ENCODE measurements around the gene COL27A1.

The COL27A1 gene

DNA sequence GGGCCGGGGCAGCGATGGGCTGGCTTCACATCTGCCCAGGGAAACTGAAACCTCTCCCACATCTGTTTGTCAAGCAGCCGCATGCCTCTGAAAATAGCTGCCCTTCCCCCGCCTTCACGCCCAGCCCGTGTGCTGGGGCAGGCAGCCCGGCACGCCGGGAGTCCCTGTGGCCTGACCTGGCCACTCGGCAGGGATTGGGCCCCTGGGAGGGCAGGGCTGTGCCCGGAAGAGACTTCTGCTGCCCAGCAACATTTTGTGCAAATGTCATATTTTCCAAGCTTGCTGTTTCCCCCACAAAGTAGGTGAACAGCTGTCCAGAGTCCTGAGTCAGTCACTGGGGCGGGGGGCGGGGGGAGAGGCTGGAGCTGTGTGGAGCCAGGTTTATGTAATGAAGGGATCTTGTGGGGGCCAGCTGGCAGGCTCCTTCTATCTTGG lies 8.2 kb downstream of the COL27A1 start:
- TF ChIP-seq POLR2A (IDR thresholded peaks at IDR 0.05; ENCODE audit: extremely low read depth, insufficient read length) = no peak
- TF ChIP-seq, protein P1, sequence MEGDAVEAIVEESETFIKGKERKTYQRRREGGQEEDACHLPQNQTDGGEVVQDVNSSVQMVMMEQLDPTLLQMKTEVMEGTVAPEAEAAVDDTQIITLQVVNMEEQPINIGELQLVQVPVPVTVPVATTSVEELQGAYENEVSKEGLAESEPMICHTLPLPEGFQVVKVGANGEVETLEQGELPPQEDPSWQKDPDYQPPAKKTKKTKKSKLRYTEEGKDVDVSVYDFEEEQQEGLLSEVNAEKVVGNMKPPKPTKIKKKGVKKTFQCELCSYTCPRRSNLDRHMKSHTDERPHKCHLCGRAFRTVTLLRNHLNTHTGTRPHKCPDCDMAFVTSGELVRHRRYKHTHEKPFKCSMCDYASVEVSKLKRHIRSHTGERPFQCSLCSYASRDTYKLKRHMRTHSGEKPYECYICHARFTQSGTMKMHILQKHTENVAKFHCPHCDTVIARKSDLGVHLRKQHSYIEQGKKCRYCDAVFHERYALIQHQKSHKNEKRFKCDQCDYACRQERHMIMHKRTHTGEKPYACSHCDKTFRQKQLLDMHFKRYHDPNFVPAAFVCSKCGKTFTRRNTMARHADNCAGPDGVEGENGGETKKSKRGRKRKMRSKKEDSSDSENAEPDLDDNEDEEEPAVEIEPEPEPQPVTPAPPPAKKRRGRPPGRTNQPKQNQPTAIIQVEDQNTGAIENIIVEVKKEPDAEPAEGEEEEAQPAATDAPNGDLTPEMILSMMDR (IDR thresholded peaks at IDR 0.05; ENCODE audit: low read depth, low read length) = no peak
- no peak overlapping the region for H3K4me3 ChIP-seq (ENCODE audit: low read depth, low read length)
- no peak for DNase-seq (ENCODE audit: low read depth)

DNA sequence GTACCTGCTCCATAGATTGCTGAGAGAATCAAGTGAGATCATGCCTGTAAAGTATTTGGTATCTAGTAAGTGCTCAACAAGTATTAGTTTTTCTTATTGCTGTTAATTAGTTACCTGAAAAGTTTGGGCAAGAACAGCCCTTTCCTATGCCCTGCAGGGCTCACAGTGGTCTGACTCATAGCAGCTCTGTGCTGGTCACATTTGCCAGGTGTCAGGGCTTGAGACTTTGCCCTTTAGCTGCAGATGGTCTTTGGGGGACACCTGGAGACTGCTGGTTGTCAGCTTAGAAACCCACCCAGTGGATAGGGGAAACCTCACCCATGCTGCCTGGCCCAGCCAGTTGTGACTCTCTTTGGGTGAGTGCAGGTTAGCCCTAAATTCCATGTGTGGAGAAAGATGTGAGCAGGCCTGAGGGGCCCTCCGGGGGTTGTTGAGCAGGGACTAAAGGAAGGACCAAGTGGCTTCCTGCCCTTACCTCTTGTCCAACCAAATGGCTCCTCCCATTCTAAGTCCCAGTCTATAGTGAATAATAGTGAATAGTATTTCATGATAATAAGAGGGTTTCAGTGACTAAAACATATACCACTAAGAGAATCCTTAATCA lies 9.0 kb downstream of the COL27A1 start:
- TF ChIP-seq MYC (IDR thresholded peaks at IDR 0.05; ENCODE audit: low read depth, low read length) = no peak
- TF ChIP-seq, protein P1 (IDR thresholded peaks at IDR 0.05; ENCODE audit: low read depth, low read length) = no peak
- H3K4me3 ChIP-seq (ENCODE audit: low read depth, low read length) = no peak overlapping the region
- no peak for DNase-seq (ENCODE audit: low read depth)

DNA sequence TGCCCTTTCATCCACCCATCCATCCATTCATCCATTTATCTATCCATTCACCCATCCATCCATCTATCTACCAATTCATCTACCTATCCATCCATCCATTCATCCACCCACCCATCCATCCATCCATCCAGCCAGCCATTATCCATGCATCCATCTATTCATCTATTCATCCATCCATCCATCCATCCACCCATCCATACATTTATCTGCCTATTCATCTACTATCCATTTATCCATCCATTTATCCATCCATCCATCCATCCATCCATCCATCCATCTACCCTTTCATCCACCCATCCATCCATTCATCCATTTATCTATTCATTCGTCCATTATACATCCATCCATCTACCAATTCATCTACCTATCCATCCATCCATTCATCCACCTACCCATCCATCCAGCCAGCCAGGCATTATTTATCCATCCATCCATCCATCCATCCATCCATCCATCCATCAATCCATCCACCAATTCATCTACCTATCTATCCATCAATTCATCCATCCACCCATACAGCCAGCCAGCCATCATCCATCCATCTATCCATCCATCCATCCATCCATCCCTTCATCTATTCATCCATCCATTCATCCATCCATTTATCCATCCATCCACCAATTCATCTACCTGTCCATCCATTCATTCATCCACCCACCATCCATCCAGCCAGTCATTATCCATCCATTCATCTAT lies 10.2 kb downstream of the COL27A1 start:
- DNase-seq (ENCODE audit: low read depth) = no peak
- TF ChIP-seq POLR2A (IDR thresholded peaks at IDR 0.05; ENCODE audit: extremely low read depth, insufficient read length) = no peak
- H3K4me3 ChIP-seq (ENCODE audit: low read depth, low read length) = no peak overlapping the region

DNA sequence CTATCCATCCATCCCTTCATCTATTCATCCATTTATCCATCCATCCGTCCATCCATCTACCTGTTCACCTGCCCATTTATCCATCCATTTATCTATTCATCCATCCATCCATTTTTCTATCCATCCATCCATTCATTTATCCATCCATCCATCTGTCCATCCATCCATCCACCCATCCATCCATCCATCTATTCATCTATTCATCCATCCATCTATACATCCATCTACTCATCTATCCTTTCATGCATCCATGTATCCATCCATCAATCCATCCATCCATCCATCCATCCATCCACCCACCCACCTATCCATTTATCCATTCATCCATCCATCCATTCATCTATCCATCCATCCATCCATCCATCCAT lies 10.8 kb downstream of the COL27A1 start:
- H3K4me3 ChIP-seq (ENCODE audit: low read depth, low read length) = no peak overlapping the region
- DNase-seq (ENCODE audit: low read depth) = no peak
- no peak for TF ChIP-seq MYC (IDR thresholded peaks at IDR 0.05; ENCODE audit: low read depth, low read length)
- TF ChIP-seq, protein P2, sequence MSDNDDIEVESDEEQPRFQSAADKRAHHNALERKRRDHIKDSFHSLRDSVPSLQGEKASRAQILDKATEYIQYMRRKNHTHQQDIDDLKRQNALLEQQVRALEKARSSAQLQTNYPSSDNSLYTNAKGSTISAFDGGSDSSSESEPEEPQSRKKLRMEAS (IDR thresholded peaks at IDR 0.05; ENCODE audit: low read depth, low read length) = no peak
- TF ChIP-seq, protein P1 (IDR thresholded peaks at IDR 0.05; ENCODE audit: low read depth, low read length) = no peak

DNA sequence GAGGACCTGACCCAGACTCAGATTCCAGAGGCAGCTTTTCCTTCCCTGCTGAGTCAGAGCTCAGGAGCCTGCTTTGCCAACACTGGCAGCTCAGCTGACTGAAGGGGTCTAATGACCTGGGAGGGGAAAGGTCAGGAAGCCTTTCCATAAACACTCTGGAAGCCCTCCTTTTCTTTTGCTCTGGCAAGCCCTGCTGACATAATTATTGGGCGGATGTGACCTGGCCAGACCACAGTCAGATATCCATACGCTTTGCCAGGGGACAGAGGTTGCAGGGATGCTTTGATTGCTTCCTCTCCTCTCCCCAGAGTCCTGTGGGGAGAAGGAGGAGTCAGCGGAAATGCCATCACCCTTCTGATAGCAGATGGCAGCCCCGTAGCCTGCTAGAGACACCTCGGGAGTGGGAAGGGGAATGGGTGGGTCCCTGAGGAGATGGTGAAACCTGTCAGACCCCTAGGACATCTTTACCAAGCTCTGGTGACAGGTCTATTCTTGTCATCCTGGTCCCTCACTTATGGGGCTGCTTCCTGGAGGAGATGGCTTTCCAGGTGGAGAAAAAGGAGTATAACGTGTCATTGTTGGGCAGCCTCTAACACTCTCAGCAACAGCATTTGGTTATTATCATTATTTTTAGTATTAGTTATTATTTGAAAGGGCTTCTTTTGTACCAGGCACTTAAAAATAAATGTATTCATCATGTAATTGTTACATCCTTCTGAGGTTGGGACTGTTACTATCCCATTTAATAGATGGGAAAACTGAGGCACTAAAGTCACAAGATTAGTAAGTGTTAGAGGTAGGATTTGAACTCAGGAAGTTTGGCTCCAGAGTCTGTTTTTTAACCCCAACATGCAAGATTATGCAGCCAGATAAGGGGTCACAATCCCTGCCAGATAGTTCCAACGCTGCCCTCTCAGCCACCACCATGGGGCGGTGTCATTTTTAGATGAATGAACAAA lies 11.6 kb downstream of the COL27A1 start:
- DNase-seq (ENCODE audit: low read depth) = no peak
- no peak for TF ChIP-seq MYC (IDR thresholded peaks at IDR 0.05; ENCODE audit: low read depth, low read length)
- TF ChIP-seq, protein P2 (IDR thresholded peaks at IDR 0.05; ENCODE audit: low read depth, low read length) = no peak
- TF ChIP-seq, protein P1 (IDR thresholded peaks at IDR 0.05; ENCODE audit: low read depth, low read length) = no peak
- TF ChIP-seq POLR2A (IDR thresholded peaks at IDR 0.05; ENCODE audit: extremely low read depth, insufficient read length) = no peak
- H3K4me3 ChIP-seq (ENCODE audit: low read depth, low read length) = no peak overlapping the region

DNA sequence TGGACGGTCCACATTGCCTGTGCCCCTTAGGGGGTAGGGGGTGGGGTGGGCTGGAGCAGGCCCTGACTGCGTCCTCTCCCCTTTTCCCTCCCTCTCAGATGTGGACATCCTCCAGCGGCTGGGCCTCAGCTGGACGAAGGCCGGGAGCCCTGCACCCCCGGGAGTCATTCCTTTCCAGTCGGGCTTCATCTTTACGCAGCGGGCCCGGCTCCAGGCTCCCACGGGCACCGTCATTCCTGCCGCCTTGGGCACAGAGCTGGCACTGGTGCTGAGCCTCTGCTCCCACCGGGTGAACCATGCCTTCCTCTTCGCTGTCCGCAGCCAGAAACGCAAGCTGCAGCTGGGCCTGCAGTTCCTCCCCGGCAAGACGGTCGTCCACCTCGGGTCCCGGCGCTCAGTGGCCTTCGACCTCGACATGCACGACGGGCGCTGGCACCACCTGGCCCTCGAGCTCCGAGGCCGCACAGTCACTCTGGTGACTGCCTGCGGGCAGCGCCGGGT lies 12.3 kb downstream of the COL27A1 start:
- H3K4me3 ChIP-seq (ENCODE audit: low read depth, low read length) = no peak overlapping the region
- no peak for DNase-seq (ENCODE audit: low read depth)
- TF ChIP-seq, protein P1 (IDR thresholded peaks at IDR 0.05; ENCODE audit: low read depth, low read length) = no peak
- TF ChIP-seq POLR2A (IDR thresholded peaks at IDR 0.05; ENCODE audit: extremely low read depth, insufficient read length) (no peak), MYC (IDR thresholded peaks at IDR 0.05; ENCODE audit: low read depth, low read length) (no peak)
- TF ChIP-seq, protein P2 (IDR thresholded peaks at IDR 0.05; ENCODE audit: low read depth, low read length) = no peak

All from NB4 (cell line).